ENCODE measurements around the gene TPST1.

DNA sequence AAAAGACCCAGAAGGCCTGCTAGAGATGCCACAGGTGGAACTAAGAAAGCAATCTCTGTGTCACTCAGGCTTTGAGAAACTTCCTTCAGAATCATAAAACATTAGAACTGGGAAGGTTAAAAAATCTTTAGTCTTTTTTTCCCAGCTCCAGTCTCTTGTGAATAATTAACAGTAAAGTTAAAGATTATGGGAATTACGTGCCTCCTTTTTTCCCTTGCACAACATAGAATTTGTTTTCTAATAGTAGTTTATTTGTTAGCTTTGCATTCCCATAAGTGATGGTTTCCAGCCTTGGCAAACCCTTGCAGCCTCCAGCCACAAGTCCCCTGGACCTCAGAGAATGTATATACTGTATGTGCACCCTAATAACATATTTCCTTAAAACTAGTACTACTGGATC is 128.3 kb downstream of the TPST1 start:
- TF ChIP-seq BHLHE40 (IDR thresholded peaks at IDR 0.05; ENCODE audit: borderline replicate concordance), result no peak
- no peak for TF ChIP-seq HDGF (IDR thresholded peaks at IDR 0.05; ENCODE audit: borderline replicate concordance)
- TF ChIP-seq, protein P1, sequence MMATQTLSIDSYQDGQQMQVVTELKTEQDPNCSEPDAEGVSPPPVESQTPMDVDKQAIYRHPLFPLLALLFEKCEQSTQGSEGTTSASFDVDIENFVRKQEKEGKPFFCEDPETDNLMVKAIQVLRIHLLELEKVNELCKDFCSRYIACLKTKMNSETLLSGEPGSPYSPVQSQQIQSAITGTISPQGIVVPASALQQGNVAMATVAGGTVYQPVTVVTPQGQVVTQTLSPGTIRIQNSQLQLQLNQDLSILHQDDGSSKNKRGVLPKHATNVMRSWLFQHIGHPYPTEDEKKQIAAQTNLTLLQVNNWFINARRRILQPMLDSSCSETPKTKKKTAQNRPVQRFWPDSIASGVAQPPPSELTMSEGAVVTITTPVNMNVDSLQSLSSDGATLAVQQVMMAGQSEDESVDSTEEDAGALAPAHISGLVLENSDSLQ (IDR thresholded peaks at IDR 0.05), result no peak
